Type B pancreatic cell (in vitro differentiated cells): ENCODE results near the gene KRT6B. TPM values are rescaled to one million over a fixed set of nuclear protein-coding genes. Genes with fewer than 3 reads are reported as not detected.

Experiments
- DNase-seq: peaks from one replicate; pipeline ENCODE4 v3.0.0; 2021; ENCODE audit warnings: mixed read lengths; ENCODE audit not compliant: unreplicated experiment; ENCODE audit errors: extremely low spot score
- H3K27ac Mint-ChIP-seq: 2 replicates; pipeline ENCODE4 v1.8.0; 2021; ENCODE audit warnings: mild to moderate bottlenecking, mixed read lengths
- H3K27me3 Mint-ChIP-seq: 2 replicates; pipeline ENCODE4 v1.8.0; 2021; ENCODE audit warnings: mixed read lengths
- H3K36me3 Mint-ChIP-seq: 2 replicates; pipeline ENCODE4 v1.8.0; 2021; ENCODE audit warnings: mixed read lengths
- H3K4me1 Mint-ChIP-seq: one replicate; pipeline ENCODE4 v1.8.0; 2021; ENCODE audit warnings: mixed read lengths; ENCODE audit not compliant: unreplicated experiment
- H3K4me3 Mint-ChIP-seq: 2 replicates; pipeline ENCODE4 v1.8.0; 2021; ENCODE audit warnings: mild to moderate bottlenecking, mixed read lengths
- H3K9me3 Mint-ChIP-seq: 2 replicates; pipeline ENCODE4 v1.8.0; 2021; ENCODE audit warnings: mixed read lengths
- total RNA-seq: library from RNA; stranded (reverse); gene quantifications from 2 replicates; pipeline ENCODE4 v1.2.1, GENCODE V29; 2021; ENCODE audit warnings: low replicate concordance
- TF ChIP-seq, protein P1 (sequence below): fragments of 200-600 bp; sonication (generic); conservative IDR thresholded peaks from 2 replicates; pipeline ENCODE4 v1.5.0; 2021; ENCODE audit warnings: antibody characterized with exemption, mild to moderate bottlenecking

Gene KRT6B
- total RNA-seq, 1 donor from 2014 or later = not detected

DNA sequence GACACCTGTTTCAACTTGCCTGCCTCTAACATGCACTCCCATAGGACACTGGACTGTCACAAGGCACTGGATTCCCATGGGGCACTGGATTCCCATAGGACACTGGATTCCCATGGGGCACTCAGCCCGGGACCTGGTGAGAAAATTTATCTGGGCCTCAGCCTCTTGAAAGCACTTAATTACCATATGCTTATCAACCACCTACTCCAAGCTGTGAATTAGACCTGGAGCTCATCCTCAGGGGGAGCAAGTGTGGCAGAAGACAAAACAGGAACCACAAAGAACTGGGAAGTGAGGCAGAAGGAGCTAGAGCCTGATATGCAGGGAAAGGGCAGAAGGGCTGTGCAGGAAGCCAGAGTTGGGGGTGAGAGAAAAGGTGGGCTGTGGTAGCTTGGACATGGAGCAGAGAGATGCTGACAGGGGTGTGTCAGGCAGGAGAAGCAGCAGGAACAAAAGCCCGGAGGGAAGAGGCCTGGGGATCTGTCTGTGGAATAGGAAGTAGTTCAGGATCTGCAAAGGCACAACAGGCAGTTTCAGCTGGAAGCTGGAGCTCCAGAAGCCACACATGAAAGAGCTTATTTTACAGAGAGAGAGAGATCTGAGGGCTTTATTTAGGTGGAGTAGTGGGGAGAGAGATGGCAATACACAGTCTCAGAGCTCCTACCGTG is 48.9 kb downstream of the KRT6B start:
- H3K27ac Mint-ChIP-seq = no peak overlapping the region
- TF ChIP-seq, protein P1, sequence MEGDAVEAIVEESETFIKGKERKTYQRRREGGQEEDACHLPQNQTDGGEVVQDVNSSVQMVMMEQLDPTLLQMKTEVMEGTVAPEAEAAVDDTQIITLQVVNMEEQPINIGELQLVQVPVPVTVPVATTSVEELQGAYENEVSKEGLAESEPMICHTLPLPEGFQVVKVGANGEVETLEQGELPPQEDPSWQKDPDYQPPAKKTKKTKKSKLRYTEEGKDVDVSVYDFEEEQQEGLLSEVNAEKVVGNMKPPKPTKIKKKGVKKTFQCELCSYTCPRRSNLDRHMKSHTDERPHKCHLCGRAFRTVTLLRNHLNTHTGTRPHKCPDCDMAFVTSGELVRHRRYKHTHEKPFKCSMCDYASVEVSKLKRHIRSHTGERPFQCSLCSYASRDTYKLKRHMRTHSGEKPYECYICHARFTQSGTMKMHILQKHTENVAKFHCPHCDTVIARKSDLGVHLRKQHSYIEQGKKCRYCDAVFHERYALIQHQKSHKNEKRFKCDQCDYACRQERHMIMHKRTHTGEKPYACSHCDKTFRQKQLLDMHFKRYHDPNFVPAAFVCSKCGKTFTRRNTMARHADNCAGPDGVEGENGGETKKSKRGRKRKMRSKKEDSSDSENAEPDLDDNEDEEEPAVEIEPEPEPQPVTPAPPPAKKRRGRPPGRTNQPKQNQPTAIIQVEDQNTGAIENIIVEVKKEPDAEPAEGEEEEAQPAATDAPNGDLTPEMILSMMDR = no peak
- H3K4me3 Mint-ChIP-seq = no peak overlapping the region
- no peaks in the 10 kb centered on the region for H3K4me1 Mint-ChIP-seq
- peaks cover 13% of the 10 kb centered on the region for H3K27me3 Mint-ChIP-seq
- H3K9me3 Mint-ChIP-seq = no peaks in the 10 kb centered on the region
- no peak for DNase-seq
- H3K36me3 Mint-ChIP-seq = no peaks in the 10 kb centered on the region

DNA sequence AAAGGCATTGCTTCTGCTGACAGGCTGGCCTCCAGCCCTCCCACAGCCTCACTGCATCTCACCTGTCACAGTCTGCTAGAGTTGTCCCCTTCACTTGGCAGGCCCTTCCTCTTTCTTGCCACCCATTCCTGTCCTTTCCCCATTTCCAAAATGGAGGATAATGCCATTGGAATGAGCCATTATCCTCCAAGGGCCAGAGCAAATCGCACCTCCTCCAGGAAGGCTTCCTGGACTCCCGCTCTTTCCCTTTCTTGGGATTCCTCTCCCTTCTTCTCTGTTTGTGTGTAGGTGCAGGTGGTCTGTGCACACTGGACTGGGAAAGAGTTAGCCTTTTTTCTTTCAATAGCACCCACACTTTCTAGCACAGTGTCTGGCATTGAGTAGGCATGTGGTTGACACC is 49.6 kb downstream of the KRT6B start:
- H3K27ac Mint-ChIP-seq = no peak overlapping the region
- DNase-seq = no peak
- no peaks in the 10 kb centered on the region for H3K36me3 Mint-ChIP-seq
- no peak overlapping the region for H3K4me3 Mint-ChIP-seq
- no peaks in the 10 kb centered on the region for H3K4me1 Mint-ChIP-seq
- H3K9me3 Mint-ChIP-seq = no peaks in the 10 kb centered on the region
- peaks cover 16% of the 10 kb centered on the region for H3K27me3 Mint-ChIP-seq
- TF ChIP-seq, protein P1 = no peak

DNA sequence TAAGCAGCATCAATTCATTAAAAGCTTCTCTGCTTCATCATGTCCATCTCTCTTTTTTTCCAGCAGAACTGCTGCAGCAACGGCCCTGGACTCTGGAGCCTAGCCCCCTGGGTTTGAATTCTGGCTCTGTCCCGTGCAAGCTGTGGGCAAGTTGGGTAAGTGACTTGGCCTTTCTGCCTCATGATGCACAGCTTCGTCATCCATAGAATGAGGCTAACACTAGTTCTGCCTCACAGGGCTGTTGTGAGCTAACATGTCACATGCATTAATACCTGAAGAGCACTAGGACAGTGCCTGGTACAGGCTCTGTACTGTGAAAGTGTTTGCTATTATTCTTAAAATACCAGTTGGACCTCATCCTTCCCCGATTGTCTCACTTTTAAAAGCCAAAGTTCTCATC is 50.0 kb downstream of the KRT6B start:
- no peak overlapping the region for H3K27ac Mint-ChIP-seq
- peaks cover 20% of the 10 kb centered on the region for H3K27me3 Mint-ChIP-seq
- H3K9me3 Mint-ChIP-seq = no peaks in the 10 kb centered on the region
- TF ChIP-seq, protein P1 = no peak
- no peak for DNase-seq
- no peaks in the 10 kb centered on the region for H3K4me1 Mint-ChIP-seq
- H3K36me3 Mint-ChIP-seq = no peaks in the 10 kb centered on the region
- H3K4me3 Mint-ChIP-seq = no peak overlapping the region

DNA sequence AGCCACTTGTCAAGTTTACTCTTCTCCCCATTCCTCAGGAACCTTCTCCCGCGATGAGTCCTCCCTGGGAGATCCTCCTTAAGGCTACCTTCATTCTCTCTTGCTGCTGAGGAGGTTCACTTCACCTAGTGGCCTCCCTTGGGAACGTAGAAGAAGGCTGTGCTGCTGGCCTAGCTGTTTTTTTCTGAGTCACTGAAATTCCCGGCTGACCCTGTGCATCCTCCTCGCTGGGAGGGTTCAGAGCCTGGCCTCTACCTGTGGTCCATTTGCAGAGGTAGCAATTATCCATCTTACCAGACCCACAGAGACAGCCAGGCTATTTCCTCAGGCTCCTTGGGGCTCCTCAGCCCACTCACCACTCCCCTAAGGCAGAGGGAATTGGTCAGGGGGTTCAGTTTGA is 50.4 kb downstream of the KRT6B start:
- H3K4me1 Mint-ChIP-seq = no peaks in the 10 kb centered on the region
- H3K4me3 Mint-ChIP-seq = no peak overlapping the region
- TF ChIP-seq, protein P1 = no peak
- H3K27me3 Mint-ChIP-seq = peaks cover 24% of the 10 kb centered on the region
- H3K27ac Mint-ChIP-seq = no peak overlapping the region
- no peaks in the 10 kb centered on the region for H3K9me3 Mint-ChIP-seq
- no peaks in the 10 kb centered on the region for H3K36me3 Mint-ChIP-seq
- no peak for DNase-seq

DNA sequence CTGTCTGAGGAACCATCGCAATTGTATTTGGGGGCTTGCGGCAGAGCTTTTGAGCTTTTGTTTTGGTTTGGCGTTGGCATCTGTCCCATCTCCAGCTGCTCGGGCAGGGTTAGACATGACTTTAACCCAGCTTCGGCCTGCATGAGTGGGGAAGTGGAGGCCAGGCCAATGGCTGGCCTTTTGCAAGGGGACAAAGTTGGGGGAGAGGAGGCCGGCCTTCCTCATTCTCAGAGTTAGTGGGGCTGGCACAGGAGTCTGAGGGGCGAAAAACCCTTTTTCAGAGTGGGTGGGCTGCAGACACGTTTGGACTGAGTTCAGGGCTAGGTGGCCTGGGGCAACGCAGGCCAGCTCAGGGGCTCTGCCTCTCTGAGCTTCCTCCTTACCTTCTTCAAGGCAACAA is 51.0 kb downstream of the KRT6B start:
- TF ChIP-seq, protein P1 = no peak
- Mint-ChIP-seq H3K27ac (no peak overlapping the region), H3K36me3 (no peaks in the 10 kb centered on the region), H3K4me1 (no peaks in the 10 kb centered on the region), H3K9me3 (no peaks in the 10 kb centered on the region), H3K27me3 (peaks cover 29% of the 10 kb centered on the region), H3K4me3 (no peak overlapping the region)
- DNase-seq = no peak
